HG03575 (cell line): Measurements from ENCODE around the gene CARHSP1.
"Not testable (repeated sequence)": the region's sequence is repeated elsewhere in the genome, so short reads cannot be mapped to it uniquely, and the experiment has no call there.

Source experiments
- ATAC-seq: cut with Tn5 transposase; IDR thresholded peaks from one replicate; pipeline ENCODE4 v1.9.1; 2021; ENCODE audit not compliant: unreplicated experiment, insufficient number of reproducible peaks, low FRiP score; ENCODE audit errors: extremely low read depth

CARHSP1 gene

DNA sequence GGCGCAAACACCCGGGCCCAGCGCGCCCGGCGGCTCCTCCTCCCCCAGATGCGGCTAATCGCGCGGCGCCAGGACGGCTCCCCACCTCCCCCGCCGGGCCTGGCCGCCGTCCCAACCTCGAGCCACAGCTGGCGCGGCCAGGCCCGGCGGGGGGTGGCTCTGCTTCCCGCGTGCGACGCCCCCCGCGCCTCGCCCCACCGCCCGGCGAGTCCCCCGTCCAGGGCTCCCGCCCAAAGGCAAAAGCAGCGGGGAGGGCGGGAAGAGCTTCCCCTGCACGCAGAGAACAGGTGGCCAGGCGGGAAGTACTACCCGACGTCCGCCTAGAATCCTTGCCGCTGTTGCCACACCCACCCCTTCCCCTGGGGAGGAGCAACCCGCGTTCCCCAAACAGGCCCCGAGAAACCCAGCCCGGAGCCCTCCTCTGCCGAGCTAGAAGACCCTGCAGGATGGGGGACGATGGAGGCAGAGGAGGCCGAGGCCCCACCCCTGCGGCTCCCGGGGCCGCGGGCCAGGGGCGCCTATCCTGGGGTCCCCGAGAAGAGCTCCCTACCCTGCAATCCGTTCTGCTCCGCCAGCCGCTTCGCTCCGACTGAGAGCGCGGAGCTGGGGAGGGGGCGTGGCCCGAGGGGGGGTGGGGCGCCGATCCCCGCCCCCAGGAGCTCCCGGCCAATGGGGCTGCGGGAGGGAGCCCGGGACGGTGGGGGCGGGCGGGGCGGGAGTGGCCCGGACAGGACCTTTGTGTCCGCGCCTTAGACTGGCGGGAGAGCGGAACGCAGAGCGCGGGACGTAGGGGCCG lies at the start of gene CARHSP1:
Gene CARHSP1 (minus strand): TSS at position 591 of the 796 bp plus-strand sequence. CDS start 9,678 bp downstream, outside the sequence.
- ATAC-seq: no peak

DNA sequence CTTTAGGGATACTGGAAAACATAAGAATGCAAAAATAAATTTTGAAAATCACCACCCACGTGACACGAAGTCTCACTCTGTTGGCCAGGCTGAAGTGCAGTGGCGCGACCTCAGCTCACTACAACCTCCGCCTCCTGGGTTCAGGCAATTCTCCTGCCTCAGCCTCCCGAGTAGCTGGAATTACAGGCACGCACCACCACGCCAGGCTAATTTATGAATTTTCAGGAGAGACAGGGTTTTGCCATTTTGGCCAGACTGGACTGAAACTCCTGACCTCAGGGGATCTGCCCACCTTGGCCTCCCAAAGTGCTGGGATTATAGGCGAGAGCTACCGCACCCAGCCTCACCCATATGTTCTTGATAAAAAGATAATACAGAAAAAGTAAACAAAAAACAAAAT lies 48.5 kb upstream of the CARHSP1 start:
- ATAC-seq: not testable (repeated sequence)

DNA sequence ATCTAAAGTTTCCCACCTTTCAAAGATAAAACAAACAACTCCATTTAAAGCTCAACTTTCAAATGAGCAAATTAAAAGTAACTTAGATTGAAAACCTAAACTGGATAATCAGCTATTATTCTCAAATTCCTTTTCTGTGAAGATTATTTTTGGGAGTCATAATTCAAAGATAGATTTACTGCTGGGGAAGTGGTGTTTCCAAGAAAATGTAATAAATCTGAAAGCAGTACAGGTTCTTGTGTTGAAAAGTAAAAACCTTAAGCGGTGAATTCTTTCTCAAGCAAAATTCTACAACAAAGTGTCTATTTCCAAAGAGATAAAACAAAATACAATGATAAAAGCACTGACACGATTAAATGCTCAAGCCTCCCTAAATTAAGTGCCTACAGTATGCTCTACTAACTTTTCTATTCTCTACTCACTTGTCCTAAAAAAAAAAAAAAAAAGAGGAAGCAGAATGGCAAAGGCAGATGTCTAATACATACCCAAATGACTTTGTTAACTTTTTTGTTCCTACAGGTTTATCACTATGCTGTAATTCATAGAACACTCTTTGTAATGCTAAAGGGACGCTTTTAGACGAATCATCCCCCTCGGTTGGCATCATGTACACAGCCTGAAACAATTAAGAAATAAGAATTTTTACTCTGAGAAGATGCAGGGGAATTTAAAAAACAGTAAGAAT lies 47.9 kb upstream of the CARHSP1 start:
- ATAC-seq: no peak

GRCh38 chr16:8915722-8916301 lies 47.0 kb upstream of the CARHSP1 start:
- ATAC-seq: no peak

GRCh38 chr16:8914098-8914497 lies 45.3 kb upstream of the CARHSP1 start:
- ATAC-seq: no peak

- no peak for ATAC-seq
Measured at GRCh38 chr16:8912793-8913192, 44.0 kb upstream of the CARHSP1 start.

- no peak for ATAC-seq
Measured at GRCh38 chr16:8910811-8911210, 42.0 kb upstream of the CARHSP1 start.

GRCh38 chr16:8908810-8909468 lies 40.1 kb upstream of the CARHSP1 start:
- ATAC-seq: no peak

GRCh38 chr16:8907096-8907495 lies 38.3 kb upstream of the CARHSP1 start:
- ATAC-seq: no peak

GRCh38 chr16:8905795-8906591 lies 37.2 kb upstream of the CARHSP1 start:
- ATAC-seq: no peak

DNA sequence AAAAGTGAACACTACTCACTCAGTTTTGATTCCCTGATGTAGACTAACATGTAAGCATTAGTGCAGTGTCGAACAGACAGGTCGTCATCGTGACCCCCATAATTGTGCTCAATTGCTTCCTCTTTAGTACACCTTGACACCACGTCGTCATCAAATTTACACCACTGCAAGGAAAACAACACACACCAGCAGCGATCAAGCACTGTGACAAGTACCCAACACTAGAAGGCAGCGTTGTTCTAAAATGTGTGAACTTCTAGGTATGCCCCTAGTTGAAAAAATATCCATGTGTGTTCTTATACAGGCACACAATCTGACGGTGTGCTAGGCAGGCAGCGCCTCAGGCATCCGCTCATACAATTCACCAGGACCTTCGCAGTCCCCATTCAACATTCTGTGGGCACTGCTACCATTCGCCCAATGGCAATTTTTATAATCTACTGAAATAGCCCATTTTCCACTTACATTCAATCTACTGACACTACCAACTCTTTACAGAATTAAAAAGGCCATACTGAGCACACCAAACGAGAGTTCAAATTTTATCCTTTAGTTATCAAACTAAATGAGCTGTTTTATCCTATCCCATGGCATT lies 36.5 kb upstream of the CARHSP1 start:
- ATAC-seq: no peak

- no peak for ATAC-seq
Measured at GRCh38 chr16:8904018-8904430, 35.2 kb upstream of the CARHSP1 start.

GRCh38 chr16:8903004-8903403 lies 34.2 kb upstream of the CARHSP1 start:
- ATAC-seq: no peak

DNA sequence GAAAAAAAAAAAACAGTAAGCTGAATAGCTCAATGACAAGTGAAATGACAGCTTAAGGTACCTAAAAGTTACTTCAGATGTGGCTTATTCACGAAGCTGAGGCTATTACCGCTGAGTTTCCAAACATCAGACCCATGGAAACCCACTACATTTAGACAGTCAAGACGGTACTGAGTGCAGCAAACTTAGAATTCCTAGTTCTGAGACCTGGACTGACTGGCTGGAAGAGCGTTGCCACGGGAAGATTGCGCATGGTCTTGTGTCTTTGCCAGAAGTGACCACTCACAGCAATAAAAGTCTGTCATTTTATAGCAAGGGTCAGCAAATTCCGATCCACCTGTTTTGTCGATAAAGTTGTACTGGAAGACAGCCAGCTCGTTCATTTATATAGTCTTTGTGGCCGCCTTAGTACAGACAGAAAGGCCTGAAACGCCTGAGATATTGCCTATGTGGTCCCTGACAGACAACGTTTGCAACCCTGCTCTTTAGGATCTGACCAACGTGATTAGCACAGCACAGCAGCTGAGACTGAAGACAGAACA lies 32.6 kb upstream of the CARHSP1 start:
- ATAC-seq: no peak

- ATAC-seq: no peak
Measured at GRCh38 chr16:8900343-8900742, 31.5 kb upstream of the CARHSP1 start.

DNA sequence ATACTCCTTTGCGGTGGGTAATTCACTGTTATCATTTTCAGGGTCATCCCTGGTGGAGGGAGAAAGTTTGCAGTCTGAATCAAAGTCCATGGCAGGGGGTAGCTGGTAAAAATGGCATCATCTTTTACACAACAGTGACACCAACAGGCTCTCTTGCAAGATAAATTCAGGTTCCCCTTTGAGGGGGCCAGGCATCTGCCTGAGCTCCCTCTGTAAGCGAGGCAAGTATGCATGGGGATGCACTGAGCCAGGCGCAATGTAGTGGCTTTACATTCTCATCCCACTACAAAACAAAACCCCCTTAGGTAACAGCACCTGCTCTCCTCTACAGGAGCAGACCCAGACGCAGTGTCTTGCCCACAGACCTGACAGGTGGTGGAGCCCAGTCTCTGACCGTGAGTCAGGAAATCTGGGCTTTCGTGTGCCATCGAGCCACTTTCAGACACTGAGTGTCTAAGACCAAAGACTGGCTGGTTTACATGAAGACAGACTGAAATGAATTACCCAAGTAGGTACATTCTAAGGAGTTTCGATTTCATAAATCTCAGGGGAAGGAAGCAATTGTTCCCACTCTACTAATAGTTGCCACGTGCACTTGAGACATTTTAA lies 31.0 kb upstream of the CARHSP1 start:
- no peak for ATAC-seq

- no peak for ATAC-seq
Measured at GRCh38 chr16:8898660-8899318, 30.0 kb upstream of the CARHSP1 start.
